GM13976 (cell line): ENCODE data around the gene ZEB2.

Experiments used
- DNase-seq: peaks from one replicate; pipeline ENCODE4 v3.0.0; 2012; ENCODE audit warnings: low spot score
- CTCF ChIP-seq: IDR thresholded peaks from 2 replicates; pipeline ENCODE4 v1.5.1; 2012; ENCODE audit warnings: borderline replicate concordance, mild to moderate bottlenecking; ENCODE audit not compliant: insufficient read depth; ENCODE audit errors: extremely low read depth, missing control alignments, control extremely low read depth
- in situ Hi-C: fragments of 300-500 bp; cut with MboI; formaldehyde crosslinking; loops from one replicate; pipeline ENCODE4 v1.12.0; 2022; ENCODE audit warnings: low sequenced_read_pairs, mixed read lengths, inconsistent platforms; ENCODE audit not compliant: unreplicated experiment

ZEB2 gene

GRCh38 chr2:144461308-144461766 is 58.6 kb downstream of the ZEB2 start:
- TF ChIP-seq CTCF, result no peak
- no peak for DNase-seq
- in situ Hi-C loops, result no loop called here

- TF ChIP-seq CTCF, result no peak
- no peak for DNase-seq
- in situ Hi-C loops, result no loop called here
Observed at GRCh38 chr2:144460727-144461307, 59.1 kb downstream of the ZEB2 start.

- no peak for TF ChIP-seq CTCF
- in situ Hi-C loops, result no loop called here
- DNase-seq, result no peak
Observed at GRCh38 chr2:144459937-144460336, 60.0 kb downstream of the ZEB2 start.

GRCh38 chr2:144459286-144459685 is 60.6 kb downstream of the ZEB2 start:
- no peak for TF ChIP-seq CTCF

GRCh38 chr2:144458541-144458940 is 61.4 kb downstream of the ZEB2 start:
- in situ Hi-C loops, result no loop called here
- TF ChIP-seq CTCF, result no peak
- no peak for DNase-seq

More at GRCh38 chr2:144459286-144459685, 60.6 kb downstream of the ZEB2 start:
- no peak for DNase-seq
- in situ Hi-C loops, result no loop called here

GRCh38 chr2:144456680-144457079 is 63.2 kb downstream of the ZEB2 start:
- in situ Hi-C loops, result no loop called here
- TF ChIP-seq CTCF, result no peak
- DNase-seq, result no peak
